GM12801 (cell line): ENCODE measurements around the gene SLC6A18.

ENCODE experiments used
- TF ChIP-seq, protein P1 (sequence below): IDR thresholded peaks from one replicate; pipeline ENCODE4 v1.5.1; 2011; ENCODE audit warnings: control low read depth; ENCODE audit not compliant: insufficient read length; ENCODE audit errors: extremely low read depth

SLC6A18 gene

DNA sequence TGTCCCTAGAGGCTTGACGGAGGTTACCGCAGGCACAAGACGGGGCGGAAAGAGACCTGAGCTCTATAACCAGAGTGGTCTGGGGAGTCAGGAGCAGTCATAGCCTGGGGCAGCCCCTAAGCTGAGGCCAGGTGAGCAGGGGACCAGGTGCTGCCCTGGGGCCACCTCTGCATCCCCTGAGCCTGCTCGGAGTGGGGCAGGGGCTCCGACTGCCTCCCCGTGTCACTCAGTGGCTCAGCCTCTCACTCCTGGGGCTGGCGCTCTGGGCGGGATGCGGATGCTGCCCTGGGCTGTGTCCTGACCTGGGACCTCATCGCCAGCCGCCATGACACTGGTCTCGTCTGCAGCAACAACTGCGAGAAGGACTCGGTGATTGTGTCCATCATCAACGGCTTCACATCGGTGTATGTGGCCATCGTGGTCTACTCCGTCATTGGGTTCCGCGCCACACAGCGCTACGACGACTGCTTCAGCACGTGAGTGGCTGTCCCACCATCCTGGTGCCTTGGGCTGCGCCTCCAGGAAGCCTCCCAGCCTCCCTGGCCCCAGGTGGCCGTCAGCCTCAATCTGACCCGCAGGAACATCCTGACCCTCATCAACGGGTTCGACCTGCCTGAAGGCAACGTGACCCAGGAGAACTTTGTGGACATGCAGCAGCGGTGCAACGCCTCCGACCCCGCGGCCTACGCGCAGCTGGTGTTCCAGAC, 8.8 kb upstream of the SLC6A18 start:
- TF ChIP-seq, protein P1, sequence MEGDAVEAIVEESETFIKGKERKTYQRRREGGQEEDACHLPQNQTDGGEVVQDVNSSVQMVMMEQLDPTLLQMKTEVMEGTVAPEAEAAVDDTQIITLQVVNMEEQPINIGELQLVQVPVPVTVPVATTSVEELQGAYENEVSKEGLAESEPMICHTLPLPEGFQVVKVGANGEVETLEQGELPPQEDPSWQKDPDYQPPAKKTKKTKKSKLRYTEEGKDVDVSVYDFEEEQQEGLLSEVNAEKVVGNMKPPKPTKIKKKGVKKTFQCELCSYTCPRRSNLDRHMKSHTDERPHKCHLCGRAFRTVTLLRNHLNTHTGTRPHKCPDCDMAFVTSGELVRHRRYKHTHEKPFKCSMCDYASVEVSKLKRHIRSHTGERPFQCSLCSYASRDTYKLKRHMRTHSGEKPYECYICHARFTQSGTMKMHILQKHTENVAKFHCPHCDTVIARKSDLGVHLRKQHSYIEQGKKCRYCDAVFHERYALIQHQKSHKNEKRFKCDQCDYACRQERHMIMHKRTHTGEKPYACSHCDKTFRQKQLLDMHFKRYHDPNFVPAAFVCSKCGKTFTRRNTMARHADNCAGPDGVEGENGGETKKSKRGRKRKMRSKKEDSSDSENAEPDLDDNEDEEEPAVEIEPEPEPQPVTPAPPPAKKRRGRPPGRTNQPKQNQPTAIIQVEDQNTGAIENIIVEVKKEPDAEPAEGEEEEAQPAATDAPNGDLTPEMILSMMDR: no peak

- TF ChIP-seq, protein P1: no peak
Observed at GRCh38 chr5:1216918-1217295, 8.3 kb upstream of the SLC6A18 start.

DNA sequence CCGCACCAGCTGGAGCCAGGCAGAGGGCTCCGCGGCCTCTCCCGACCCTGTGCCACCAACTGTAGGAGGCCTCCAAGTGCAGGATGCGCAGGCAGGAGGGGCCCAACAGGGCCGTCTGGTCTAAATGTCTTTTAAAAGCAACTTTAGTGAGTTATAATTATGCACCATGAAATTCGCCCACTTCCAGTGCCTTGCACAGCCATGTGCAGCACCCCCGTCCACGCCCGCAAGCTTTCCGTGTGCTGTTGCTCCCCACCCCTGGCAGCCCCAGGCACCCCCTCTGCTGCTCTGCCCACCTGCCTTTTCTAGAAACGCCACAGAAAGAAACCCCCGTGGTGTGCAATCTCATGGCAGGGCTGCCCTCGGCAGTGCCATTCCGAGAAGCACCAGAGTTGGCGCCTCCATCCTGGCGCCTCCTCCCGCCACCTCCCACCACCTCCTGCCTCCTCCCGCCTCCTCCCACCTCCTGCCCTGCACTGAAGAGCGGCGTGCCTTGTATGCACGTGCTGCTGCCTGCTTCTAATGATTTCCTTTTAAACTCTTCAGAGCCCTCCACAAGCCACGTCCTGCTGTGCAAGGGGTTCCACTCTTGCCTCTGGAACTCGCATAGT, 7.5 kb upstream of the SLC6A18 start:
- TF ChIP-seq, protein P1: no peak

- TF ChIP-seq, protein P1: no peak
Observed at GRCh38 chr5:1218351-1219080, 6.7 kb upstream of the SLC6A18 start.

GRCh38 chr5:1219098-1219767, 5.9 kb upstream of the SLC6A18 start:
- TF ChIP-seq, protein P1: no peak

DNA sequence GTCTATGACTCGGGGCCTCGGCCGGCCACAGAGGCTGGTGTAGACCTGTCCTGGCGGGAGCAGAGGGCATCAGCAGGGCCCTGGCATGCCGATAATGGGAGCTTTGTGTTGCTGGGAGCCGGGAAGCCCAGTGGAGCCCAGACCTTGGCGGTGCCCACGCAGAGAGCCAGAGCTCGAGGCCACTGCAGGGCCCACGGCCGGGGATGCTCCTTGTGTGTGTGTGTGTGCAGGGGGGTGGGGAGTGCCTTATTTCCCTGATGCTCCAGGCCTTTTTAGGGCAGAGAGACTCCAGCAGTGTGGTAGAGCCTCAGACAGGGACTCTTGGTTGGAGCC, 5.4 kb upstream of the SLC6A18 start:
- TF ChIP-seq, protein P1: no peak

DNA sequence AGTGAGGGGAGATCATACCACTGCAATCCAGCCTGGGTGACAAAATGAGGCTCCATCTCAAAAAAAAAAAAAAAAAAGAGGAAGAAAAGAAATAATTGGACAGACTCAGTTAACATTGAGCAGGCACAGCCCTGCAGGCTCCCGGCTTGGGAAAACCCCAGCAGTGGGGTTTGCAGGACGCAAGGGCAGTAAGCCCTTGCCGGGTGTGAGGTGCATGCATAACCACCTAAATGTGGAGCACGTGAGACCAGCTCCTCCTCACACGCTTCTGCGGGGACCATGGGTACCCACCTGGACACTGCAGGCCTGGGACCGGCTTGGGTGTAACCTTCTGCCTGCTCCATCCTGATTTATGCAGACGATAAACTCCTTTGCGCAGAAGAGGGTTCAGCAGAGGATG, 4.8 kb upstream of the SLC6A18 start:
- TF ChIP-seq, protein P1: no peak
